Daoy (cell line): ENCODE measurements around the gene HILPDA. TPM values are rescaled to one million over a fixed set of nuclear protein-coding genes. Genes with fewer than 3 reads are reported as not detected.
A peak's percentile ranks its signal among the peaks of the same experiment; 100 is the strongest.
"Not testable (repeated sequence)": the region's sequence is repeated elsewhere in the genome, so short reads cannot be mapped to it uniquely, and the experiment has no call there.

Experiments
- DNase-seq: peaks from one replicate; pipeline ENCODE4 v3.0.0-alpha.2; 2015; ENCODE audit warnings: low read depth
- total RNA-seq: library from RNA; depleted of rRNA; stranded (reverse); fragments of >200 nt; shearing (Covaris generic); gene quantifications from 2 replicates; pipeline ENCODE4 v1.2.3, GENCODE V29; 2014

The HILPDA gene
- total RNA-seq, 1 experiment from 2014 or later = 37.4 TPM

- no peak for DNase-seq
Observed at GRCh38 chr7:128431754-128432153, 23.9 kb upstream of the HILPDA start.

- no peak for DNase-seq
Observed at GRCh38 chr7:128434413-128435326, 21.0 kb upstream of the HILPDA start.

GRCh38 chr7:128435327-128435686, 20.4 kb upstream of the HILPDA start:
- DNase-seq = no peak

- DNase-seq = no peak
Observed at GRCh38 chr7:128437426-128438332, 18.0 kb upstream of the HILPDA start.

GRCh38 chr7:128442356-128442755, 13.3 kb upstream of the HILPDA start:
- no peak for DNase-seq

- no peak for DNase-seq
Observed at GRCh38 chr7:128443831-128444600, 11.7 kb upstream of the HILPDA start.

GRCh38 chr7:128446306-128446705, 9.4 kb upstream of the HILPDA start:
- no peak for DNase-seq

- DNase-seq = no peak
Observed at GRCh38 chr7:128447941-128448564, 7.6 kb upstream of the HILPDA start.

GRCh38 chr7:128448751-128449302, 6.9 kb upstream of the HILPDA start:
- no peak for DNase-seq

- no peak for DNase-seq
Observed at GRCh38 chr7:128450409-128450808, 5.3 kb upstream of the HILPDA start.

- no peak for DNase-seq
Observed at GRCh38 chr7:128450913-128451312, 4.8 kb upstream of the HILPDA start.

- DNase-seq = no peak
Observed at GRCh38 chr7:128452552-128452951, 3.1 kb upstream of the HILPDA start.

GRCh38 chr7:128453836-128454804, 1.6 kb upstream of the HILPDA start:
- DNase-seq = peak; percentile 97

GRCh38 chr7:128454808-128455542, 703 bp upstream of the HILPDA start:
- DNase-seq = no peak

GRCh38 chr7:128456255-128456725, 612 bp downstream of the HILPDA start:
- DNase-seq = no peak

GRCh38 chr7:128457385-128457784, 1.7 kb downstream of the HILPDA start:
- not testable (repeated sequence) for DNase-seq

- no peak for DNase-seq
Observed at GRCh38 chr7:128458956-128459355, 3.3 kb downstream of the HILPDA start.

- peak; percentile 81 for DNase-seq
Observed at GRCh38 chr7:128459394-128459878, 3.8 kb downstream of the HILPDA start.

GRCh38 chr7:128462460-128462859, 6.8 kb downstream of the HILPDA start:
- no peak for DNase-seq
